Ureter (tissue), 1 donor: ENCODE results near the gene PIGT. TPM values are rescaled to one million over a fixed set of nuclear protein-coding genes. Genes with fewer than 3 reads are reported as not detected.
"Not testable (repeated sequence)": the region's sequence is repeated elsewhere in the genome, so short reads cannot be mapped to it uniquely, and the experiment has no call there.

Experiments
- DNase-seq: peaks from one replicate; pipeline ENCODE4 v3.0.0-alpha.2; 2020; ENCODE audit warnings: low spot score
- total RNA-seq: library from RNA; stranded (reverse); gene quantifications from one replicate; pipeline ENCODE4 v1.2.4, GENCODE V29; 2023
- donor health status: DM: yes; HTN: yes; CAD: no.

The PIGT gene
- total RNA-seq, 1 donor from 2014 or later = 94.3 TPM

GRCh38 chr20:45462711-45463509, 47.0 kb downstream of the PIGT start:
- DNase-seq = no peak

- DNase-seq = no peak
These were observed 47.8 kb downstream of the PIGT start for GRCh38 chr20:45463709-45464108.

GRCh38 chr20:45465491-45466266, 49.7 kb downstream of the PIGT start:
- DNase-seq = no peak

DNA sequence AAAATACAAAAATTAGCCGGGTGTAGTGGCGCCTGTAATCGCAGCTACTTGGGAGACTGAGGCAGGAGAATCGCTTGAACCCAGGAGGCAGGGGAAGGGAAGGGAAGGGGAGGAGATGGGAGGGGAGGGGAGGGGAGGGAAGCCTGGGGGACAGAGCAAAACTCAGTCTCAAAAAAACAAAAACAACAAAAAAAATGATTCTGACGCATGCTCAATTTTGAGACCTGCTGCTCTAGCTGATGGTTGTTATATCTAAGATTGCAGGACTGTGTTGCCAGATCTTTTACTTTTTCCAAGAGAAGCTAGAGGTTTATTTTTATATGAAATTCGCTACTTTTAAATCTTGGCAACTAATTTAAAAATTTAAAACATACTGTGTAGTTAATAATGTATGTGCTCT, 51.2 kb downstream of the PIGT start:
- no peak for DNase-seq

GRCh38 chr20:45467861-45468260, 51.9 kb downstream of the PIGT start:
- no peak for DNase-seq

- peak; percentile 65 for DNase-seq
These were observed 53.7 kb downstream of the PIGT start, which contains the start of gene WFDC2 for GRCh38 chr20:45469336-45470261. Gene WFDC2 (plus strand): TSS chr20:45469753. CDS start chr20:45469782, 29 bp downstream.

- peak; percentile 78 for DNase-seq
These were observed 54.5 kb downstream of the PIGT start for GRCh38 chr20:45470262-45470931.

GRCh38 chr20:45470937-45471336, 55.0 kb downstream of the PIGT start:
- DNase-seq = no peak

DNA sequence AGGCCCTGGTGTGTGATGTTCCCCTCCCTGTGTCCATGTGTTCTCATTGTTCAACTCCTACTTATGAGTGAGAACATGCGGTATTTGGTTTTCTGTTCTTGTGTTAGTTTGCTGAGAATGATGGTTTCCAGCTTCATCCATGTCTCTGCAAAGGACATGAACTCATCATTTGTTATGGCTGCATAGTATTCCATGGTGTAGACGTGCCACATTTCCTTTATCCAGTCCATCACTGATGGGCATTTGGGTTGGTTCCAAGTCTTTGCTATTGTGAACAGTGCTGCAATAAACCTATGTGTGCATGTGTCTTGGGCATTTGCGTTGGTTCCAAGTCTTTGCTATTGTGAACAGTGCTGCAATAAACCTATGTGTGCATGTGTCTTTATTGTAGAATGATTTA, 56.3 kb downstream of the PIGT start:
- DNase-seq = not testable (repeated sequence)

Other genes with a start within 250 kb of the PIGT start
- gene PI3, start 241.2 kb upstream of the PIGT start, total RNA-seq = 1.7 TPM
- not detected for gene SEMG1, start 209.1 kb upstream of the PIGT start, total RNA-seq
- gene SEMG2, start 194.8 kb upstream of the PIGT start, total RNA-seq = not detected
- gene SLPI, start 161.6 kb upstream of the PIGT start, total RNA-seq = 301 TPM
- gene RBPJL, start 109.3 kb upstream of the PIGT start, total RNA-seq = not detected
- gene MATN4, start 107.8 kb upstream of the PIGT start, total RNA-seq = not detected
- gene SDC4, start 67.7 kb upstream of the PIGT start, total RNA-seq = 215 TPM
- 28.8 TPM for gene SYS1, start 53.0 kb upstream of the PIGT start, total RNA-seq
- 1.2 TPM for gene TP53TG5, start 37.8 kb upstream of the PIGT start, total RNA-seq
- gene DBNDD2, start 7.9 kb upstream of the PIGT start, total RNA-seq = 63.0 TPM
- 244 TPM for gene WFDC2, start 53.6 kb downstream of the PIGT start, total RNA-seq
- not detected for gene SPINT3, start 99.5 kb downstream of the PIGT start, total RNA-seq
- gene WFDC6, start 123.3 kb downstream of the PIGT start, total RNA-seq = not detected
- gene EPPIN, start 131.3 kb downstream of the PIGT start, total RNA-seq = not detected
- not detected for gene WFDC8, start 163.1 kb downstream of the PIGT start, total RNA-seq
- gene WFDC10A, start 213.6 kb downstream of the PIGT start, total RNA-seq = not detected
- gene WFDC9, start 215.1 kb downstream of the PIGT start, total RNA-seq = not detected